ENCODE data around the gene KCNK1.

DNA sequence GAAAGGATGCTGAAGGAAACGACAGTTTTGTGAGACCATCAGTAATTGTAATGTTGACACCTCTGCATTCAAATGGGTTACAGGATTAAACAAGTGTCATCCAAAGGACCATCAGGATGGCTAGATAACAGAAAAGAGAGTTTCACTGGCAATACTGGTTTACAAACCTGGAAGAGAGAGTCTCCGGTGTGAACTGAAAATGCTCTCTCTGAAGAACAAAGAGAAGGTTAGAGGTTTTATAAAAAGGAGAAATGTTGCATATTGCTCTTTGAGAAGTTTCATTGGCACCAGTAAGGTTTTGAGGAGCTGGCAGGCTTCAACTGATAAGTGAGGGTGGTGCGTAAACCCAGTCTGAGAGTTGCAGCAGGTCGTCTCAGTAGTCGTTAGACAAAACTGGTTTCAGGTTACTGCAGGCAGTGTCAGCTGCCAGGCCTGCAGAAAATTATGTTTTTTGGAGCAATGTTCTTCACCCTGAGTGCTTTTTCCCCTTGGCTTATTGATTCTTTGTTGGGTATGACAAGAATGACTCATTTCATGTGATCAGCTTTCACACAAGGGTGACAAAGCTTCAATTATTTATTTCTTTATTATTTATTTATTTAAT is 42.2 kb downstream of the KCNK1 start:
- TF ChIP-seq, protein P1, sequence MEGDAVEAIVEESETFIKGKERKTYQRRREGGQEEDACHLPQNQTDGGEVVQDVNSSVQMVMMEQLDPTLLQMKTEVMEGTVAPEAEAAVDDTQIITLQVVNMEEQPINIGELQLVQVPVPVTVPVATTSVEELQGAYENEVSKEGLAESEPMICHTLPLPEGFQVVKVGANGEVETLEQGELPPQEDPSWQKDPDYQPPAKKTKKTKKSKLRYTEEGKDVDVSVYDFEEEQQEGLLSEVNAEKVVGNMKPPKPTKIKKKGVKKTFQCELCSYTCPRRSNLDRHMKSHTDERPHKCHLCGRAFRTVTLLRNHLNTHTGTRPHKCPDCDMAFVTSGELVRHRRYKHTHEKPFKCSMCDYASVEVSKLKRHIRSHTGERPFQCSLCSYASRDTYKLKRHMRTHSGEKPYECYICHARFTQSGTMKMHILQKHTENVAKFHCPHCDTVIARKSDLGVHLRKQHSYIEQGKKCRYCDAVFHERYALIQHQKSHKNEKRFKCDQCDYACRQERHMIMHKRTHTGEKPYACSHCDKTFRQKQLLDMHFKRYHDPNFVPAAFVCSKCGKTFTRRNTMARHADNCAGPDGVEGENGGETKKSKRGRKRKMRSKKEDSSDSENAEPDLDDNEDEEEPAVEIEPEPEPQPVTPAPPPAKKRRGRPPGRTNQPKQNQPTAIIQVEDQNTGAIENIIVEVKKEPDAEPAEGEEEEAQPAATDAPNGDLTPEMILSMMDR (IDR thresholded peaks at IDR 0.05) = no peak
- TF ChIP-seq POLR2A (IDR thresholded peaks at IDR 0.05) = no peak
